Measurements from ENCODE around the gene MYZAP. TPM values are rescaled to one million over a fixed set of nuclear protein-coding genes. Genes with fewer than 3 reads are reported as not detected.

The MYZAP gene
- total RNA-seq, 1 experiment from 2014 or later = 0.68 TPM

GRCh38 chr15:57562196-57562769 is 29.4 kb upstream of the MYZAP start:
- ATAC-seq = no peak

GRCh38 chr15:57563416-57563815 is 28.3 kb upstream of the MYZAP start:
- no peak overlapping the region for H3K27ac Mint-ChIP-seq
- CTCF ChIA-PET = interaction anchor here (1.0 to 1.5 kb wide), 2 partner anchors 21 to 257 kb away, joined by 3 to 4 read pairs; no protein-coding TSS in a partner anchor
- ATAC-seq = no peak
- POLR2A ChIA-PET = no interaction called here
- H3K36me3 Mint-ChIP-seq = no peaks in the 10 kb centered on the region
- H3K27me3 Mint-ChIP-seq (ENCODE audit: low read depth) = no peaks in the 10 kb centered on the region
- no peak overlapping the region for H3K4me3 Mint-ChIP-seq
- no peak for DNase-seq (ENCODE audit: low spot score)
- H3K9me3 Mint-ChIP-seq = no peaks in the 10 kb centered on the region
- H3K4me1 Mint-ChIP-seq = peaks cover 8% of the 10 kb centered on the region
- TF ChIP-seq ZNF232 (CRISPR knock-in tag; IDR thresholded peaks at IDR 0.05) (no peak), TP53 (CRISPR knock-in tag; IDR thresholded peaks at IDR 0.05) (no peak), E2F5 (CRISPR knock-in tag; IDR thresholded peaks at IDR 0.05) (no peak), ZBTB21 (CRISPR knock-in tag; IDR thresholded peaks at IDR 0.05; ENCODE audit: borderline replicate concordance) (no peak)
- TF ChIP-seq, protein P1, sequence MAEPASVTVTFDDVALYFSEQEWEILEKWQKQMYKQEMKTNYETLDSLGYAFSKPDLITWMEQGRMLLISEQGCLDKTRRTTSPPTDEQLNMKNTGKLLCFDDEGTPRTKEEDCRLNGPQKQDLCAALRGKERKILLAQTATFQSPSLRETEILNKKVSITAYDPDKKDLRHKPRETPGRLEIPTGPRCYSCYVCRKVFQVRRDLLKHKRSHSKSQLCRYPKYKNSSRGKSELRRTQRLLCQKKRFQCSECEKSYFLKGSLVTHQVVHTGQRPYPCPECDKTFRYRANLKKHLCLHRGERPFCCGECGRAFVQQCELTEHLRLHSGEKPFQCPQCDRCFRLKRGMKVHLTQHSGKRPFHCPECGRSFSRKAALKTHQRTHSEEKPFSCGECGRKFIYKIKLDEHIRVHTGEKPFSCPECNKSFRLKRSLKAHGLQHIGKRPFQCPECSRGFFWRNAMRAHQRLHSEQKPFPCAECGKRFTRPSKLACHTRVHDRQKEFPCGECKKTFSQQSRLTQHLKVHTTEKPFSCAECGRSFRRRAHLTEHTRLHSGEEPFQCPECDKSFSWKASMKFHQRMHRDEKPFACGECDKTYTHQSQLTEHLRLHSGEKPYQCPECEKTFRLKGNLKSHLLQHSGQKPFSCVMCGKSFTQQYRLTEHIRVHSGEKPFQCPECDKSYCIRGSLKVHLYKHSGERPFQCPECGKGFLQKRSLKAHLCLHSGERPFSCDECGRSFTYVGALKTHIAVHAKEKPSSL (CRISPR knock-in tag; conservative IDR thresholded peaks at IDR 0.05) = no peak
- TF ChIP-seq, protein P2, sequence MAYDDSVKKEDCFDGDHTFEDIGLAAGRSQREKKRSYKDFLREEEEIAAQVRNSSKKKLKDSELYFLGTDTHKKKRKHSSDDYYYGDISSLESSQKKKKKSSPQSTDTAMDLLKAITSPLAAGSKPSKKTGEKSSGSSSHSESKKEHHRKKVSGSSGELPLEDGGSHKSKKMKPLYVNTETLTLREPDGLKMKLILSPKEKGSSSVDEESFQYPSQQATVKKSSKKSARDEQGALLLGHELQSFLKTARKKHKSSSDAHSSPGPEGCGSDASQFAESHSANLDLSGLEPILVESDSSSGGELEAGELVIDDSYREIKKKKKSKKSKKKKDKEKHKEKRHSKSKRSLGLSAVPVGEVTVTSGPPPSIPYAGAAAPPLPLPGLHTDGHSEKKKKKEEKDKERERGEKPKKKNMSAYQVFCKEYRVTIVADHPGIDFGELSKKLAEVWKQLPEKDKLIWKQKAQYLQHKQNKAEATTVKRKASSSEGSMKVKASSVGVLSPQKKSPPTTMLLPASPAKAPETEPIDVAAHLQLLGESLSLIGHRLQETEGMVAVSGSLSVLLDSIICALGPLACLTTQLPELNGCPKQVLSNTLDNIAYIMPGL (CRISPR knock-in tag; IDR thresholded peaks at IDR 0.05) = no peak
- TF ChIP-seq, protein P3, sequence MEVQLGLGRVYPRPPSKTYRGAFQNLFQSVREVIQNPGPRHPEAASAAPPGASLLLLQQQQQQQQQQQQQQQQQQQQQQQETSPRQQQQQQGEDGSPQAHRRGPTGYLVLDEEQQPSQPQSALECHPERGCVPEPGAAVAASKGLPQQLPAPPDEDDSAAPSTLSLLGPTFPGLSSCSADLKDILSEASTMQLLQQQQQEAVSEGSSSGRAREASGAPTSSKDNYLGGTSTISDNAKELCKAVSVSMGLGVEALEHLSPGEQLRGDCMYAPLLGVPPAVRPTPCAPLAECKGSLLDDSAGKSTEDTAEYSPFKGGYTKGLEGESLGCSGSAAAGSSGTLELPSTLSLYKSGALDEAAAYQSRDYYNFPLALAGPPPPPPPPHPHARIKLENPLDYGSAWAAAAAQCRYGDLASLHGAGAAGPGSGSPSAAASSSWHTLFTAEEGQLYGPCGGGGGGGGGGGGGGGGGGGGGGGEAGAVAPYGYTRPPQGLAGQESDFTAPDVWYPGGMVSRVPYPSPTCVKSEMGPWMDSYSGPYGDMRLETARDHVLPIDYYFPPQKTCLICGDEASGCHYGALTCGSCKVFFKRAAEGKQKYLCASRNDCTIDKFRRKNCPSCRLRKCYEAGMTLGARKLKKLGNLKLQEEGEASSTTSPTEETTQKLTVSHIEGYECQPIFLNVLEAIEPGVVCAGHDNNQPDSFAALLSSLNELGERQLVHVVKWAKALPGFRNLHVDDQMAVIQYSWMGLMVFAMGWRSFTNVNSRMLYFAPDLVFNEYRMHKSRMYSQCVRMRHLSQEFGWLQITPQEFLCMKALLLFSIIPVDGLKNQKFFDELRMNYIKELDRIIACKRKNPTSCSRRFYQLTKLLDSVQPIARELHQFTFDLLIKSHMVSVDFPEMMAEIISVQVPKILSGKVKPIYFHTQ (CRISPR knock-in tag; IDR thresholded peaks at IDR 0.05) = no peak

More at GRCh38 chr15:57562196-57562769, 29.4 kb upstream of the MYZAP start:
- peaks cover 8% of the 10 kb centered on the region for H3K4me1 Mint-ChIP-seq
- TF ChIP-seq, protein P2 (CRISPR knock-in tag; IDR thresholded peaks at IDR 0.05) = no peak
- TF ChIP-seq, protein P4, sequence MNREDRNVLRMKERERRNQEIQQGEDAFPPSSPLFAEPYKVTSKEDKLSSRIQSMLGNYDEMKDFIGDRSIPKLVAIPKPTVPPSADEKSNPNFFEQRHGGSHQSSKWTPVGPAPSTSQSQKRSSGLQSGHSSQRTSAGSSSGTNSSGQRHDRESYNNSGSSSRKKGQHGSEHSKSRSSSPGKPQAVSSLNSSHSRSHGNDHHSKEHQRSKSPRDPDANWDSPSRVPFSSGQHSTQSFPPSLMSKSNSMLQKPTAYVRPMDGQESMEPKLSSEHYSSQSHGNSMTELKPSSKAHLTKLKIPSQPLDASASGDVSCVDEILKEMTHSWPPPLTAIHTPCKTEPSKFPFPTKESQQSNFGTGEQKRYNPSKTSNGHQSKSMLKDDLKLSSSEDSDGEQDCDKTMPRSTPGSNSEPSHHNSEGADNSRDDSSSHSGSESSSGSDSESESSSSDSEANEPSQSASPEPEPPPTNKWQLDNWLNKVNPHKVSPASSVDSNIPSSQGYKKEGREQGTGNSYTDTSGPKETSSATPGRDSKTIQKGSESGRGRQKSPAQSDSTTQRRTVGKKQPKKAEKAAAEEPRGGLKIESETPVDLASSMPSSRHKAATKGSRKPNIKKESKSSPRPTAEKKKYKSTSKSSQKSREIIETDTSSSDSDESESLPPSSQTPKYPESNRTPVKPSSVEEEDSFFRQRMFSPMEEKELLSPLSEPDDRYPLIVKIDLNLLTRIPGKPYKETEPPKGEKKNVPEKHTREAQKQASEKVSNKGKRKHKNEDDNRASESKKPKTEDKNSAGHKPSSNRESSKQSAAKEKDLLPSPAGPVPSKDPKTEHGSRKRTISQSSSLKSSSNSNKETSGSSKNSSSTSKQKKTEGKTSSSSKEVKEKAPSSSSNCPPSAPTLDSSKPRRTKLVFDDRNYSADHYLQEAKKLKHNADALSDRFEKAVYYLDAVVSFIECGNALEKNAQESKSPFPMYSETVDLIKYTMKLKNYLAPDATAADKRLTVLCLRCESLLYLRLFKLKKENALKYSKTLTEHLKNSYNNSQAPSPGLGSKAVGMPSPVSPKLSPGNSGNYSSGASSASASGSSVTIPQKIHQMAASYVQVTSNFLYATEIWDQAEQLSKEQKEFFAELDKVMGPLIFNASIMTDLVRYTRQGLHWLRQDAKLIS (CRISPR knock-in tag; IDR thresholded peaks at IDR 0.05; ENCODE audit: borderline replicate concordance) = no peak
- TF ChIP-seq, protein P5, sequence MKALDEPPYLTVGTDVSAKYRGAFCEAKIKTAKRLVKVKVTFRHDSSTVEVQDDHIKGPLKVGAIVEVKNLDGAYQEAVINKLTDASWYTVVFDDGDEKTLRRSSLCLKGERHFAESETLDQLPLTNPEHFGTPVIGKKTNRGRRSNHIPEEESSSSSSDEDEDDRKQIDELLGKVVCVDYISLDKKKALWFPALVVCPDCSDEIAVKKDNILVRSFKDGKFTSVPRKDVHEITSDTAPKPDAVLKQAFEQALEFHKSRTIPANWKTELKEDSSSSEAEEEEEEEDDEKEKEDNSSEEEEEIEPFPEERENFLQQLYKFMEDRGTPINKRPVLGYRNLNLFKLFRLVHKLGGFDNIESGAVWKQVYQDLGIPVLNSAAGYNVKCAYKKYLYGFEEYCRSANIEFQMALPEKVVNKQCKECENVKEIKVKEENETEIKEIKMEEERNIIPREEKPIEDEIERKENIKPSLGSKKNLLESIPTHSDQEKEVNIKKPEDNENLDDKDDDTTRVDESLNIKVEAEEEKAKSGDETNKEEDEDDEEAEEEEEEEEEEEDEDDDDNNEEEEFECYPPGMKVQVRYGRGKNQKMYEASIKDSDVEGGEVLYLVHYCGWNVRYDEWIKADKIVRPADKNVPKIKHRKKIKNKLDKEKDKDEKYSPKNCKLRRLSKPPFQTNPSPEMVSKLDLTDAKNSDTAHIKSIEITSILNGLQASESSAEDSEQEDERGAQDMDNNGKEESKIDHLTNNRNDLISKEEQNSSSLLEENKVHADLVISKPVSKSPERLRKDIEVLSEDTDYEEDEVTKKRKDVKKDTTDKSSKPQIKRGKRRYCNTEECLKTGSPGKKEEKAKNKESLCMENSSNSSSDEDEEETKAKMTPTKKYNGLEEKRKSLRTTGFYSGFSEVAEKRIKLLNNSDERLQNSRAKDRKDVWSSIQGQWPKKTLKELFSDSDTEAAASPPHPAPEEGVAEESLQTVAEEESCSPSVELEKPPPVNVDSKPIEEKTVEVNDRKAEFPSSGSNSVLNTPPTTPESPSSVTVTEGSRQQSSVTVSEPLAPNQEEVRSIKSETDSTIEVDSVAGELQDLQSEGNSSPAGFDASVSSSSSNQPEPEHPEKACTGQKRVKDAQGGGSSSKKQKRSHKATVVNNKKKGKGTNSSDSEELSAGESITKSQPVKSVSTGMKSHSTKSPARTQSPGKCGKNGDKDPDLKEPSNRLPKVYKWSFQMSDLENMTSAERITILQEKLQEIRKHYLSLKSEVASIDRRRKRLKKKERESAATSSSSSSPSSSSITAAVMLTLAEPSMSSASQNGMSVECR (CRISPR knock-in tag; IDR thresholded peaks at IDR 0.05; ENCODE audit: borderline replicate concordance) = no peak
- TF ChIP-seq JAZF1 (CRISPR knock-in tag; IDR thresholded peaks at IDR 0.05) = no peak
- H3K4me3 Mint-ChIP-seq = no peak overlapping the region
- no peaks in the 10 kb centered on the region for H3K9me3 Mint-ChIP-seq
- H3K36me3 Mint-ChIP-seq = no peaks in the 10 kb centered on the region
- POLR2A ChIA-PET = interaction anchor here (0.6 kb wide), 1 partner anchor 226 kb away, joined by 5 read pairs; no protein-coding TSS in a partner anchor
- H3K27me3 Mint-ChIP-seq (ENCODE audit: low read depth) = no peaks in the 10 kb centered on the region
- CTCF ChIA-PET = interaction anchor here (0.8 kb wide), 1 partner anchor 29 kb away, joined by 3 read pairs; the partner anchor contains the start of gene MYZAP
- DNase-seq (ENCODE audit: low spot score) = no peak
- no peak overlapping the region for H3K27ac Mint-ChIP-seq
